Thoracic aorta (tissue), 2 donors: ENCODE measurements around the gene EXOC6. TPM values are rescaled to one million over a fixed set of nuclear protein-coding genes. Genes with fewer than 3 reads are reported as not detected.

Source experiments
- ATAC-seq: fragments of 150-250 bp; one replicate; pipeline ENCODE4 v1.8.0; 2017; ENCODE audit warnings: low read depth; ENCODE audit not compliant: insufficient number of reproducible peaks, low FRiP score
- DNase-seq: peaks from one replicate; pipeline ENCODE4 v3.0.0-alpha.2; 2020; ENCODE audit warnings: low spot score
- H3K27ac ChIP-seq, 2 donors: fragments of 200-600 bp; sonication (generic); 1 replicate in 1 of 2; 2 replicates in 1 of 2; pipeline ENCODE4 v1.5.1; 2016; ENCODE audit warnings: mild to moderate bottlenecking in 2 of 2, moderate library complexity in 2 of 2
- H3K27me3 ChIP-seq: fragments of 200-600 bp; sonication (generic); replicated peaks from 2 replicates; pipeline ENCODE4 v1.6.0; 2016; ENCODE audit warnings: mild to moderate bottlenecking; ENCODE audit not compliant: insufficient read depth
- H3K36me3 ChIP-seq: fragments of 200-600 bp; sonication (generic); one replicate; pipeline ENCODE4 v1.5.1; 2016
- H3K4me1 ChIP-seq, 2 donors: fragments of 200-600 bp; sonication (generic); 1 replicate in 1 of 2; 2 replicates in 1 of 2; pipeline versions ENCODE4 v1.5.1 to v1.6.0; 2016; ENCODE audit warnings: low read depth in 2 of 2, mild to moderate bottlenecking in 1 of 2; ENCODE audit not compliant: control insufficient read depth in 1 of 2
- H3K4me3 ChIP-seq: fragments of 200-600 bp; sonication (generic); 2 replicates; pipeline ENCODE4 v1.5.1; 2016; ENCODE audit warnings: mild to moderate bottlenecking
- H3K9me3 ChIP-seq: fragments of 200-600 bp; sonication (generic); 2 replicates; pipeline ENCODE4 v1.5.1; 2016
- total RNA-seq, 2 donors: library from RNA; depleted of rRNA; stranded (reverse); fragments of >200 nt; gene quantifications; one replicate each; pipeline versions ENCODE4 v1.1.0 to v1.2.3, GENCODE V29; 2016
- TF ChIP-seq, protein P1 (sequence below): fragments of 200-600 bp; sonication (generic); IDR thresholded peaks from one replicate; pipeline ENCODE4 v1.5.1; 2019; ENCODE audit warnings: antibody characterized with exemption

EXOC6 gene, protein sequence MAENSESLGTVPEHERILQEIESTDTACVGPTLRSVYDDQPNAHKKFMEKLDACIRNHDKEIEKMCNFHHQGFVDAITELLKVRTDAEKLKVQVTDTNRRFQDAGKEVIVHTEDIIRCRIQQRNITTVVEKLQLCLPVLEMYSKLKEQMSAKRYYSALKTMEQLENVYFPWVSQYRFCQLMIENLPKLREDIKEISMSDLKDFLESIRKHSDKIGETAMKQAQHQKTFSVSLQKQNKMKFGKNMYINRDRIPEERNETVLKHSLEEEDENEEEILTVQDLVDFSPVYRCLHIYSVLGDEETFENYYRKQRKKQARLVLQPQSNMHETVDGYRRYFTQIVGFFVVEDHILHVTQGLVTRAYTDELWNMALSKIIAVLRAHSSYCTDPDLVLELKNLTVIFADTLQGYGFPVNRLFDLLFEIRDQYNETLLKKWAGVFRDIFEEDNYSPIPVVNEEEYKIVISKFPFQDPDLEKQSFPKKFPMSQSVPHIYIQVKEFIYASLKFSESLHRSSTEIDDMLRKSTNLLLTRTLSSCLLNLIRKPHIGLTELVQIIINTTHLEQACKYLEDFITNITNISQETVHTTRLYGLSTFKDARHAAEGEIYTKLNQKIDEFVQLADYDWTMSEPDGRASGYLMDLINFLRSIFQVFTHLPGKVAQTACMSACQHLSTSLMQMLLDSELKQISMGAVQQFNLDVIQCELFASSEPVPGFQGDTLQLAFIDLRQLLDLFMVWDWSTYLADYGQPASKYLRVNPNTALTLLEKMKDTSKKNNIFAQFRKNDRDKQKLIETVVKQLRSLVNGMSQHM
- total RNA-seq, result 10 to 100 TPM; 13.3 to 16.8 TPM

DNA sequence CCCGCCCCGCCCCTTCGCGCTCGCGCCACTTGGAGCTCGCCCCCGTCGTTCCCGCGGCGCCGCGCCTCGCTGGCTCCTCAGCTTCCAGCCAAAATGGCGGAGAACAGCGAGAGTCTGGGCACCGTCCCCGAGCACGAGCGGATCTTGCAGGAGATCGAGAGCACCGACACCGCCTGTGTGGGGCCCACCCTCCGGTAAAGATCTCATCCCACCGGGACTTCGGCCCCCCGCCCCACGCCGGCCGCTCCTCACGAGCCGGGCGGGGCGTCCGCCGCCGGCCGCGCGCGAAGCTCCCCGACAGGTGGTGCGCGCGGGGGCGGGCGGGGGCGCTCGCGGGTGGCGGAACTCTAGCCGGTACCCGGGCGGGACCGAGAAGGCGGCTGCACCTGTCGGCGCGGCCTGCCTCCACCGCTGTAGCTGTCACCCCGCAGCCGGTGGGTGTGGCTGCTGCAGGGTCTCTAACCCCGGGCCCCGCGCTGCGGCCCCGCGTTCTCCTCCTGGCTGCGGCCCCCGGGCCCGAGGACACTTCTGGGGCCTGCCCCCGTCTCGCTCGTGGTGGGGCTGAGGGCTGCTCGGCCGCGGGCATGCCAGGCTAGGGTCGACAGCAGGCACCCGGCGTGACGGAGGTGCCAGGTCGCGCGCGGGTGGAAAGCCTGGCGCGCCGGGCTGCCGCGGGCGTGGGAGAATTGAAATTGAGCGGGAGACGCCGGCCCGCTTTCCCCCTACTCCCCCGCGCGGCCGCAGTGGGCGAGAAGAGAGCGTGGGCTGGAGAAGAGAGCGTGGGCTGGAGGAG is at the start of gene EXOC6:
Gene EXOC6 (plus strand): TSS at position 80 of the 793 bp plus-strand sequence. CDS start 14 bp downstream, at position 94.
- DNase-seq (no peak), ATAC-seq (peak; percentile 85)
- H3K4me1 ChIP-seq, result peaks cover 12% of the 10 kb centered on the region in 2 donors
- no peaks in the 10 kb centered on the region for H3K27me3 ChIP-seq
- TF ChIP-seq, protein P1, sequence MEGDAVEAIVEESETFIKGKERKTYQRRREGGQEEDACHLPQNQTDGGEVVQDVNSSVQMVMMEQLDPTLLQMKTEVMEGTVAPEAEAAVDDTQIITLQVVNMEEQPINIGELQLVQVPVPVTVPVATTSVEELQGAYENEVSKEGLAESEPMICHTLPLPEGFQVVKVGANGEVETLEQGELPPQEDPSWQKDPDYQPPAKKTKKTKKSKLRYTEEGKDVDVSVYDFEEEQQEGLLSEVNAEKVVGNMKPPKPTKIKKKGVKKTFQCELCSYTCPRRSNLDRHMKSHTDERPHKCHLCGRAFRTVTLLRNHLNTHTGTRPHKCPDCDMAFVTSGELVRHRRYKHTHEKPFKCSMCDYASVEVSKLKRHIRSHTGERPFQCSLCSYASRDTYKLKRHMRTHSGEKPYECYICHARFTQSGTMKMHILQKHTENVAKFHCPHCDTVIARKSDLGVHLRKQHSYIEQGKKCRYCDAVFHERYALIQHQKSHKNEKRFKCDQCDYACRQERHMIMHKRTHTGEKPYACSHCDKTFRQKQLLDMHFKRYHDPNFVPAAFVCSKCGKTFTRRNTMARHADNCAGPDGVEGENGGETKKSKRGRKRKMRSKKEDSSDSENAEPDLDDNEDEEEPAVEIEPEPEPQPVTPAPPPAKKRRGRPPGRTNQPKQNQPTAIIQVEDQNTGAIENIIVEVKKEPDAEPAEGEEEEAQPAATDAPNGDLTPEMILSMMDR, result no peak
- peak within 1 kb of the TSS; percentile 68 to 70 for H3K27ac ChIP-seq
- no peaks in the 10 kb centered on the region for H3K9me3 ChIP-seq
- H3K36me3 ChIP-seq, result no peaks in the 10 kb centered on the region
- peak within 1 kb of the TSS; percentile 98 for H3K4me3 ChIP-seq

DNA sequence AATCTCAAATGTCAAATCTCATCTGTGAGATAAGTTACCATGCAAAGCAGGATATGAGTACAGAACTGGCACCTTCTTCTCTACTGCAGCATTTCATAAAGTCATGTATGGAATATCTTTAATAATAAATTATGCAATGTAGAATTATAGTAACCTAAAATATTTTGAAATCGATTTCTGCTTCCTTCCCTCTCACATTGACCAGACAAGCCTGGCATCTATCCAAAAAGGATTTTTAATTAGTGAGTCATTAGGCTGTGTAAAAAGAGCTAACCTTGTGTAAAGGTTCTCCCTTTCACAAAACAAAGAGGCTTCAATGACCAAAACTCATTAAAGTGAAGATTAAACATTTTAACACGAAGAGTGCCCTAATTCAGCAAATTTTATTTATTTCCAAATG is 48.8 kb upstream of the EXOC6 start:
- ATAC-seq, result no peak
- Histone ChIP-seq H3K36me3 (no peaks in the 10 kb centered on the region), H3K27ac (no peak overlapping the region), H3K4me1 (no peaks in the 10 kb centered on the region), H3K9me3 (no peaks in the 10 kb centered on the region), H3K27me3 (no peaks in the 10 kb centered on the region), H3K4me3 (no peak overlapping the region)
- TF ChIP-seq, protein P1, result no peak
- DNase-seq, result no peak

DNA sequence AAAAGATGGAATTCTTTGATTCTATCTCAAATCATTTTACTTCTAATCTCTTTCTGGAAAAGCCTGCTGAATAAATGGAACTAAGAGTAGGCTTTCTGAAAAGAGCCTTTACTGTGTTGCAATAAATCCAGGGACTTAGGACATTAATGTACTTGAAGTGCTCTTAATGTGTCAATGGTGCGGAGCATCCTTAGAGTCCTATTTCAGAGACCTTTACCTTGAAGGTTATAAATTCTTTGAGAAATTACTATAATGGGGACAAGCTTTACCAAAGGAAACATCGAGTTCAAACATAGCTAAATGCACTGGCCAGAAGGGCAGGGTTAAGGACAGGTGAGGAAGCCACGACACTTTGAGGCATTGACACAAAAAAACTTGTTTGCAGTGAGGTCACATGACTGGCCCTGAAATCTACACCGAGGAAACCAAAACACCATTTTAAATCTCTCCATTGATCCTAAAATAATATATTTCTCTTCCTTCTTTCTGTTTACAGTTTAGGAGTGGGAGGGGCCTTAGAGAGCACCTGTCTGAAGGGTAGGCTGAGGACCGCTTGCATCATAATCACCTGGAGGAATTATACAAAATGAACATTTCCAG is 48.1 kb upstream of the EXOC6 start:
- no peaks in the 10 kb centered on the region for H3K27me3 ChIP-seq
- DNase-seq (no peak), ATAC-seq (no peak)
- H3K36me3 ChIP-seq, result no peaks in the 10 kb centered on the region
- no peaks in the 10 kb centered on the region for H3K4me1 ChIP-seq
- H3K9me3 ChIP-seq, result no peaks in the 10 kb centered on the region
- TF ChIP-seq, protein P1, result no peak
- no peak overlapping the region for H3K4me3 ChIP-seq
- H3K27ac ChIP-seq, result no peak overlapping the region

DNA sequence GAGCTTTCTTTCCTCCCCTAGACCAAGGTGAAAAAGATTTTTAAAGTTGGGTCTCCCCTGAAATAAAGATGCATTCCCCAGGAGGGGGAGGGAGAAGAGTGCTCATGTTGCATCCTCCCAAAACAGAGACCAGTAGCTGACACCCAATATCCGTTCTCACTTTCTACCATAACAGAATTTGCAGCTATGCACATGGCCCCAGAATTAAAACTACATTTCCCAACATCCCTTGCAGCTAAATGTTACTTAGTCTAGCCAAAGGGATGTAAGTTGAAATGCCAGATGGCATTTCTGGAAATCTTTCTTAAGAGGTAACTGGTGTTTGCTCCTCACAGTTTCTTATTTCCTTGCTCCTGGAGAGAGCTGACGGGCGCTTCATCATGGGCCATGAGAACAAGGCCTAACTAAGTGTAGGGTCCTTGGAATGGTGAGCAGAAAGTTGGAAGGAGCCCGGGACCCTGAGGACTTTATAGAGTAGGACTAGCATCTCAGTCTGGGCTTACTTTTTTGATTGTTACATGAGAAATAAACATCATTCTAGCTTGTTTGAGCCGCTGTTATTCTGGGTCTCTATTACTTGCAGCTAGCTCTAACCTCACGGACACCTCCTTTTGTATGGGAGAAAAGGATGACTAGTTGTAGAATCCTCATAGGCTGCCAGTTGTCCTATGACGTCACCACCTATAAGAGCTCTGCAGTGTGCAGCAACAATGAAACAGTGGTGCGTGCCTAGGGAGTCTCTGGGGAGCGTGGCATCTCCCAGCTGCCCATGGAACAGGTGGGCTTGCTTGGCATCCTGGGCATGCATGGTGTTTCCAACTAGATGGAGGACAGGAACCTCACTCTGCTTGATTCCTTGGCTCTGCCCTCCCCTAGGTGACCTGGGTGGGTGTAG is 46.1 kb upstream of the EXOC6 start:
- Histone ChIP-seq H3K9me3 (no peaks in the 10 kb centered on the region), H3K27ac (no peak overlapping the region), H3K27me3 (no peaks in the 10 kb centered on the region), H3K4me3 (no peak overlapping the region), H3K36me3 (no peaks in the 10 kb centered on the region), H3K4me1 (no peaks in the 10 kb centered on the region)
- ATAC-seq, result no peak
- TF ChIP-seq, protein P1, result no peak
- DNase-seq, result no peak
